ENCODE data around the gene ATP6V0E1. TPM values are rescaled to one million over a fixed set of nuclear protein-coding genes. Genes with fewer than 3 reads are reported as not detected.

ATP6V0E1 gene
- total and polyA plus RNA-seq, 2 experiments from 2014 or later = 75.9 to 250 TPM

- DNase-seq (ENCODE audit: low spot score) (no peak), ATAC-seq (no peak)
- Mint-ChIP-seq H3K4me3 (no peak overlapping the region), H3K4me1 (no peaks in the 10 kb centered on the region), H3K36me3 (ENCODE audit: low read depth) (peaks cover 4% of the 10 kb centered on the region; the same call in 2 of the 3 replicates), H3K9me3 (no peaks in the 10 kb centered on the region), H3K27me3 (ENCODE audit: insufficient read depth, low read depth, poor library complexity) (peaks cover 2% of the 10 kb centered on the region), H3K27ac (no peak overlapping the region)
- TF ChIP-seq ZNF331 (CRISPR knock-in tag; IDR thresholded peaks at IDR 0.05; ENCODE audit: low read depth) = no peak
- TF ChIP-seq ZNF114 (CRISPR knock-in tag; IDR thresholded peaks at IDR 0.05) = no peak
- TF ChIP-seq, protein P1, sequence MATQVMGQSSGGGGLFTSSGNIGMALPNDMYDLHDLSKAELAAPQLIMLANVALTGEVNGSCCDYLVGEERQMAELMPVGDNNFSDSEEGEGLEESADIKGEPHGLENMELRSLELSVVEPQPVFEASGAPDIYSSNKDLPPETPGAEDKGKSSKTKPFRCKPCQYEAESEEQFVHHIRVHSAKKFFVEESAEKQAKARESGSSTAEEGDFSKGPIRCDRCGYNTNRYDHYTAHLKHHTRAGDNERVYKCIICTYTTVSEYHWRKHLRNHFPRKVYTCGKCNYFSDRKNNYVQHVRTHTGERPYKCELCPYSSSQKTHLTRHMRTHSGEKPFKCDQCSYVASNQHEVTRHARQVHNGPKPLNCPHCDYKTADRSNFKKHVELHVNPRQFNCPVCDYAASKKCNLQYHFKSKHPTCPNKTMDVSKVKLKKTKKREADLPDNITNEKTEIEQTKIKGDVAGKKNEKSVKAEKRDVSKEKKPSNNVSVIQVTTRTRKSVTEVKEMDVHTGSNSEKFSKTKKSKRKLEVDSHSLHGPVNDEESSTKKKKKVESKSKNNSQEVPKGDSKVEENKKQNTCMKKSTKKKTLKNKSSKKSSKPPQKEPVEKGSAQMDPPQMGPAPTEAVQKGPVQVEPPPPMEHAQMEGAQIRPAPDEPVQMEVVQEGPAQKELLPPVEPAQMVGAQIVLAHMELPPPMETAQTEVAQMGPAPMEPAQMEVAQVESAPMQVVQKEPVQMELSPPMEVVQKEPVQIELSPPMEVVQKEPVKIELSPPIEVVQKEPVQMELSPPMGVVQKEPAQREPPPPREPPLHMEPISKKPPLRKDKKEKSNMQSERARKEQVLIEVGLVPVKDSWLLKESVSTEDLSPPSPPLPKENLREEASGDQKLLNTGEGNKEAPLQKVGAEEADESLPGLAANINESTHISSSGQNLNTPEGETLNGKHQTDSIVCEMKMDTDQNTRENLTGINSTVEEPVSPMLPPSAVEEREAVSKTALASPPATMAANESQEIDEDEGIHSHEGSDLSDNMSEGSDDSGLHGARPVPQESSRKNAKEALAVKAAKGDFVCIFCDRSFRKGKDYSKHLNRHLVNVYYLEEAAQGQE (IDR thresholded peaks at IDR 0.05; ENCODE audit: unreplicated experiment) = no peak
- TF ChIP-seq EZH2phosphoT487 (IDR thresholded peaks at IDR 0.05; ENCODE audit: unreplicated experiment) = no peak
- TF ChIP-seq CREB1 (CRISPR knock-in tag; IDR thresholded peaks at IDR 0.05; ENCODE audit: low read depth) = no peak
- TF ChIP-seq ETS1 (IDR thresholded peaks at IDR 0.05) = no peak
- no peak for TF ChIP-seq CTCF (conservative IDR thresholded peaks at IDR 0.05; ENCODE audit: low read depth in 2 of 2)
- no peaks in the 10 kb centered on the region for H3K4me1 ChIP-seq (ENCODE audit: insufficient read depth)
- H3K27ac ChIP-seq (ENCODE audit: low read depth) = no peak overlapping the region
- no peaks in the 10 kb centered on the region for H3K36me3 ChIP-seq (ENCODE audit: insufficient read depth)
- no peaks in the 10 kb centered on the region for H3K9me2 ChIP-seq (ENCODE audit: insufficient read depth)
- H3K4me2 ChIP-seq = no peak overlapping the region
- H2AFZ ChIP-seq = no peak overlapping the region
- H3K4me3 ChIP-seq = no peak overlapping the region
- no peaks in the 10 kb centered on the region for H3F3A ChIP-seq (replicated peaks; ENCODE audit: low read depth)
- H3K27me3 ChIP-seq (ENCODE audit: insufficient read depth) = peaks cover 8% of the 10 kb centered on the region; the same call in 1 of the 2 replicates
- H4K20me1 ChIP-seq (replicated peaks; ENCODE audit: insufficient read depth) = no peaks in the 10 kb centered on the region
- H3K79me2 ChIP-seq (replicated peaks; ENCODE audit: insufficient read depth) = no peaks in the 10 kb centered on the region
Measured at GRCh38 chr5:172973127-172973916, 10.2 kb upstream of the ATP6V0E1 start.

DNA sequence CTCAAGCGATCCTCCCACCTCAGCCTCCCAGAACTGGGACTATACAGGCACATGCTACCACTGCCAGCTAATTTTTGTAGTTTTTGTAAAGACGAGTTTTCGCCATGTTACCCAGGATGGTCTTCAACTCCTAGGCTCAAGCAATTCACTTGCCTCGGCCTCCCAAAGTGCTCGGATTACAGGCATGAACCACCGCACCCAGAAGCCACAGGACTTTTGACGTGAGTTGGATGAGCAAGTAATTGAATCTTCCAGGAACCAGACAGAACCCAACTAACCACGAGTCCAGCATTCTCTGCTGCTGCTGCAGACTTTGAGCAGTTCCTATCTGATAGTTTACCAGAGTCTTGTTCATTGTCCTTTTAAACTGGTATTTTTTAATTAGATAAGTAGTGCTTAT, 9.6 kb upstream of the ATP6V0E1 start:
- Histone ChIP-seq H3K36me3 (ENCODE audit: insufficient read depth) (no peaks in the 10 kb centered on the region), H2AFZ (no peak overlapping the region), H3K79me2 (replicated peaks; ENCODE audit: insufficient read depth) (no peaks in the 10 kb centered on the region), H3K4me1 (ENCODE audit: insufficient read depth) (no peaks in the 10 kb centered on the region), H3K4me3 (no peak overlapping the region), H4K20me1 (replicated peaks; ENCODE audit: insufficient read depth) (no peaks in the 10 kb centered on the region), H3K9me2 (ENCODE audit: insufficient read depth) (no peaks in the 10 kb centered on the region), H3K27me3 (ENCODE audit: insufficient read depth) (peaks cover 8% of the 10 kb centered on the region; the same call in 1 of the 2 replicates), H3K4me2 (no peak overlapping the region), H3K27ac (ENCODE audit: low read depth) (no peak overlapping the region), H3F3A (replicated peaks; ENCODE audit: low read depth) (no peaks in the 10 kb centered on the region)
- TF ChIP-seq CREB1 (CRISPR knock-in tag; IDR thresholded peaks at IDR 0.05; ENCODE audit: low read depth) (no peak), EZH2 (IDR thresholded peaks at IDR 0.05; ENCODE audit: low read depth, unreplicated experiment) (no peak)
- Mint-ChIP-seq H3K4me3 (no peak overlapping the region), H3K27me3 (ENCODE audit: insufficient read depth, low read depth, poor library complexity) (peaks cover 3% of the 10 kb centered on the region), H3K4me1 (no peaks in the 10 kb centered on the region), H3K36me3 (ENCODE audit: low read depth) (peaks cover 4% of the 10 kb centered on the region; the same call in 2 of the 3 replicates), H3K9me3 (no peaks in the 10 kb centered on the region), H3K27ac (no peak overlapping the region)
- DNase-seq (ENCODE audit: low spot score) (no peak), ATAC-seq (no peak)

Measured in GM23338 (cell line).